ENCODE measurements around the gene BASP1.
"Not testable (repeated sequence)": the region's sequence is repeated elsewhere in the genome, so short reads cannot be mapped to it uniquely, and the experiment has no call there.

The BASP1 gene

DNA sequence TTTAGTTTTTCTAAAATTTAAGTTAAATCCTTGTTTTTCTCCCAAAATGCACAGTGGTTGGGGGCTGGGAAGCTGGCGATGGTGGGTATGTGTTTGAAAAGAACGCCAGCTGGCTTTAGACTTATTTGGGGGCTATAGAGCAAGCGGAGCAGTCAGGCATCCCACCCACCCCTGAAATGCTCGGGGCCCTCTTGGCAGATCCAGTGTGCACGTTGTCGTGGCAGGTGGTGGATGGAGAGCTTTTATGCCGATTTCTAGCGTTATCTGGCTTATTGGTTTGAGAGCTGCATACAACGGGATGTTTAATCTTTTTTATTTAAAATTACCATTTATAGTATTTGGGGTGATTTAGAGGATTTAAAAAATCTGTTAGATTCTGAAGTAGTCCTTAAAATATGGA lies 8.1 kb downstream of the BASP1 start:
- DNase-seq: no peak

DNA sequence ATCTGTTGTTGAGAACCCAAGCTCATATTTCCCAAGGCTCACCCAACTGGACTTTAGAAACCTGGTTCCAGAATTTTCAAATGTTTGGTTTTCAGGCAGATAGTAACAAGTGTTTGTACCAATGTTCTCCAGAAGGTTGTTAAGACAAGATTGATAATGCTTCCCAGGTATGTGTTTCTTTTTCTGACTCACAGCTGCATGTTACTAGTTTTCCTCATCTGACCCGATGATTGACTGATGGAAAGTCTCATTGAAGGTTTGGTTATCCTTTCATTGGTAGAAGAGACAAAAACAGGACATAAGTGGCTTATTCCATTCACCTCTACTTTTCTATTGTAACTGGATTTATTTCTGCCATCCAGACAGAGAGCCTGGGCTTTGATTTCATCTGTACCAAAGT lies 10.4 kb downstream of the BASP1 start:
- DNase-seq: no peak

GRCh38 chr5:17228821-17229291 lies 11.4 kb downstream of the BASP1 start:
- no peak for DNase-seq

DNA sequence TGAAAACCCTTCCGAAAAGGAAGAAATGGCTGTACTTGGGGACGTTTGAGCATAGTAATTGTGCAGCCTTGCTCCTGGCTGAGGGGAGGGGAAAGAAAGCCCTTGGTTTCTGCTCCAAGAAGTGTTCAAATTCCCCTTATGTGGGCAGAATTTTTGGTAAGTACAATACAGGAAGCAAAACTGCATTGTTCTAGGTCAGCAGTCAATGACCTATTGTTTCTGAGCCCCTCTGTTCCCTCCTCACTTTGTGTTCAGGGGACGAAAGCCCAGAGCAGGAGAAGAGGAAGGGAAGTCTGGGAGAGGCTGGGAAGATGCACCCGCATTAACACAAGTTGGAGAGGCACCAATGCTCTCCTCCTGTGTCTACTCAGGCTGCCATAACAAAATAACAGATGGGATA lies 11.9 kb downstream of the BASP1 start:
- no peak for DNase-seq

GRCh38 chr5:17230191-17230590 lies 12.8 kb downstream of the BASP1 start:
- DNase-seq: no peak

DNA sequence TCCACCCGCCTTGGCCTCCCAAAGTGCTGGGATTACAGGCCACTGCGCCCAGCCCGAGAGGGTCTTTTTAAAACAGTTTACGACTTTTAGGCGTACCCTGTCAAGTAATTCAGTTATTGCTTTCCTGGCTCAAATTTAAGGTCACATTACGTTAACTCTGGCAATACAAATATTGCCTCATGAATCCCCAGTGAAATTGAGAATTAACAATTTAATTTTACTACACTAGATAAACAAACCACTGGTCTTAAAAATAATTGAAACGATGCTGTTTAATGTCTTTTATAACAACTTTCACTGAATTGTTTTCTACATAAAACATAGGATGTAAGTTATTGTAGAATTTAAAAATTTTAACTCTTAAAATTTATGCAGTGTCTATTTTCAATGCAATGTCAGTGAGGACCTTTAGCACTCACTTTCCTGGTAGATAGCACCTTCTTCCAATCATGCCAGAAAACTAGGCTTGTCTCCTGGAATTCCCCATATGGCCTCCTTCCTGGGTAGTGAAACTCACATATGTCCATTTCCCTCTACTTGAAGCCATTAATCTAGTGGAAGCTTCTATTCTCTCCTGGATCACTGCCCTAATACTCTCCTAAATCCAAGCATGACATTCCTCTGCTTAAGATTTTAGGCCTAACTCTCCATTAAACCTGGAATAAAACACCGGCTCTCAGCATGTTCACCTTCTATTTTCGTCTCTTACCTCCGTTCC lies 13.5 kb downstream of the BASP1 start:
- no peak for DNase-seq

- no peak for DNase-seq
Measured at GRCh38 chr5:17232405-17232804, 15.0 kb downstream of the BASP1 start.

- no peak for DNase-seq
Measured at GRCh38 chr5:17233488-17233887, 16.1 kb downstream of the BASP1 start.

DNA sequence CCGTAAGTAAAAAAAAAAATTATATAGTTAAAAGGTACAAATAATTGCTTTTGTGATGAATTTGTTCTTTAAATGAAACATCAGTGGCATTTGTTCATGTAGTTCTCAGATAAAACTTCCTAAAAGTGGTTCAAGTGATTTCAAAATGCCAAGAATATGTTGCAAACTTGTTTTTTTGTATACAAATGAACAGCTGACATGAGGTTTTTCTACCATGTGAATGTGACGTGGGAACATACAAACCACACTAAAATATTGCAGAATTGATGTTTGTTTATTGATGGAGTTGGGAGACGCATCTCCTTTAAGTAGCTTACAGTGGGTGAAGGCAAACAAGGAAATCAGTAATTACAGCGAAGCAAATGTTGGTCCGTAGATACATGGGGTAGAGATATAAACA lies 16.9 kb downstream of the BASP1 start:
- no peak for DNase-seq

DNA sequence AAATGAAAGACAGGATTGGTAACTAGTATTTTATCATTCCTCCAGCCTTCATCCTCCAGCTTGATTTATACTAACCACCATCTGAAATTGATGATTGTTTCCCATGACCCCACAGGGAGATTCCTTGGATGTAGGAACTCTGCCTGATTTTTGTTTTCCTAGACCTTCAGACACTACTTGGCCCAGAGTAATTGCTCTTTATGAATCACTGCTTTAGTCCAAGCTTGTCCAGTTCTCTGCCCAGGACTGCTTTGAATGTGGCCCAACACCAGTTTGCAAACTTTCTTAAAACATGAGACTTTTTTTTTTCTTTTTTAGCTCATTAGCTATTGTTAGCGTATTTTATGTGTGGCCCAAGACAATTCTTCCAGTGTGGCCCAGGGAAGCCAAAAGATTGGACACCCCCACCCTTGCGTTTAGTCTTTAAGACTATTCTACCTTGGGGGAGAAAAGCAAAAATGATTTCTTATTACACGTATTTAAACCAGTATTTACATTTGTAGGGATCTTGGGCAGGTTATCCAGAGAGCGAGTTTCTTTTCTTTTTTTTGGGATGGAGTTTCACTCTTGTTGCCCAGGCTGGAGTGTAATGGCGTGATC lies 18.4 kb downstream of the BASP1 start:
- no peak for DNase-seq

DNA sequence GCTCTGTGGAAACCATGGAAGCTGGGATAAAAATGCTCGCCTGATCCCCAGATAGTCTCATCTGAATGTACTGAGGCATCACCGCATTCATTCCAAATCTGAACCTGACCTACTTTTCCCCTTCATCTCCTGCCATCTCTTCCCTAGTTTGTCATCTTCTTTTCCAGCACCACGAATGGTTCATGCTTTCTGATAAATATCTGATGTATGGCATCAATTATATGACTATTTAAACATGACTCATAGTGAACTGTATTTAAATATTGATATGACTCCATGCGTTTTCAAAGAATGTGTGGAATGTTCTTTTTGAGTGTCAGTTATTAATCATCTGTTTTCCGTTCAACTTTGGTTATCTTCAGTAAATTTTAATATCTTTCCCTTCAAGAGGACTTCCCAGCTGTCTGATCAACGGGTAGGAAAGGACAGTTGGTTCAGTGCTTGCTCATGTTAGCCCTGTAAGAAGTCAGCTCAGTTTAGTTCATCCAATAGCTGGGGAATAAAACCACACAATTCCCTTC lies 21.1 kb downstream of the BASP1 start:
- DNase-seq: no peak

- no peak for DNase-seq
Measured at GRCh38 chr5:17239953-17240352, 22.5 kb downstream of the BASP1 start.

DNA sequence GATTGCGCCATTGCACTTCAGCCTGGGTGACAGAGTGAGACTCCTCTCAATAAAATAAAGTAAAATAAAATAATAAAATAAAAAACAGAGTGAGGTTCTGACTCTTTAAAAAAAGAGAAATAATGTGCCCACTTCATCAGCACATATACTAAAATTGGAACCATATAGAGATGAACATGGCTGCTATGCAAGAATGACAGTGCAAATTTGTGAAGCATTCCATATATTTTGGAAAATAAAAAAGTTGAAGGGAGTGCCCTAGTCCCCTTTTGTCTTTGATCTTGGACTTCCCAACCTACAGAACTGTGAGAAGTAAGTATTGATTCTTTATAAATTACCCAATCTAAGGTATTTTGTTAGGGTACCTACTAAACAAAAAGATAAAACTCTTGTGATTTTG lies 23.1 kb downstream of the BASP1 start:
- DNase-seq: no peak

DNA sequence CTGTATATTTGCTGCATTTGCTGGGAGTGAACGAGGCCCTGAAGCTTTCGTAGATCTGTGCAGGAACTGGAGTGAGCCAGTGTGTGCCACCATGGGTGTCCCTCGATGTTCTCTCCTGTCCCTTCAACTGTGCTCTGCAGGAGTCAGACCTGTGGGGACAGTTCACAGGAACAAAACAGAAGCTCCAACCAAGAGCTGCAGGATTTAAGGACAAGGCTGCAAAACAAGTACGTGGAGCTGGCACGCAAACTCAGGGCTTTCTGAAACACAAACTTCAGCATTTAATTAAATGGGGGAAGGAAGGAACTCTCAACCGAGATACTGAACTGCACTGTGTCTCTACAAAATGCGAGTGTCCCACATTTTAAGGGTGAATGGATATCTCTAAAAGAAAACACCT lies 24.2 kb downstream of the BASP1 start:
- DNase-seq: no peak

GRCh38 chr5:17243287-17244063 lies 26.0 kb downstream of the BASP1 start:
- DNase-seq: no peak

GRCh38 chr5:17249029-17249634 lies 31.7 kb downstream of the BASP1 start:
- no peak for DNase-seq

DNA sequence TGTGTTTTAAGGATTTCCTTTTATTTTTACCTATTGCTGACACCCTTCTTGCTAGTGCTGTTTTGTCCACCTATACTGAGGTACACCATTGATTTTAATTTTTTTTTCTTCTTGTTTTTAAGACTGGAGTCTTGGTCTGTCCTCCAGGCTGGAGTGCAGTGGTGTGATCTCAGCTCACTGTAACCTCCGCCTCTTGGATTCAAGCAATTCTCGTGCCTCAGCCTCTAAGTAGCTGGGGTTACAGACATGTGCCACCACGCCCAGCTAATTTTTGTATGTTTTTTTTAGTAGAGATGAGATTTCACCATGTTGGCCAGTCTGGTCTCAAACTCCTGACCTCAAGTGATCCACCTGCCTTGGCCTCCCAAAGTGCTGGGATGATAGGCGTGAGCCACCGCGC lies 32.4 kb downstream of the BASP1 start:
- DNase-seq: not testable (repeated sequence)

DNA sequence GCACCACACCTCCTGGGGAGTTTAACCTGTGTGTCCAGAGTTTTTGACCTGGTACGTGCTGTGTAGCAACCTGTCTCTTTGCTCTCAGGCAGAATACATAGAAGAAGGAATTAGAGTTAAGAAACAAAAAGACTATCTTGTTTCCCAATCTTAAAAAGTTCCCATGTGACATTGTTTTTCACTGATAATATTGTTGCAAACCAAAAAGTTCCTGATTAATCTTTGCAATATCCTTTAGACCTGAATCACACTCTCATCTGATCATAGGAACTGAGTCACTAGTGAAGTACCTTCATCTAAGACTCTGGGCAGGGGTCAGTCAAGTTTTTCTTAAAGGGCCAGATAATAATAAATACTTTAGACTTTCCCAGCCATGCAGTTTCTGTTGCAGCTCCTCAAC lies 35.1 kb downstream of the BASP1 start:
- no peak for DNase-seq

DNA sequence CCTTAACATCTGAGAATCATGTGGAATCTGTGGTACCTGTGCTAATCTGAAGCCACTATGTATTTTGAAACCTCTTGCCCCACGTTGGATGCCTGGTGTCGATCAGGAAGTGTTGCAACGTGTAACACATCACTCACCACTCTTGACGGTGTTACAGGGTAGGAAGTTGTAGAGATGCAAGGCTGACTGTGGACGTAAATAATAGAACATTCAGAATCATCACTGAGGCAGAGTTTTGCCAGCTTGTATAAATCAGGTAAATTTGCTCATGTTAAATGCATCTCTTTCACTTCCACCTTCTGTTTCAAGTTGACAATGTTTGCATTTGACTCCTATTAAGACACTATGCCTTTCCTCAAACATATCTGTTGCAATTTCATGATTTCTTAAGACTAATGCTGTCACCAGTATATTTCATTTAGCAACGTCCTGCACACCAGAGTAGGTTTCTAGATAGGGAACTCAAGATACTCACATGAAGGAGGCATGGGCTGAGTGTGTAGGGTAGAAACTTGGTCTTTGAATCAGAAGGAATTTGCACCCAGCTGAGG lies 38.1 kb downstream of the BASP1 start:
- no peak for DNase-seq

DNA sequence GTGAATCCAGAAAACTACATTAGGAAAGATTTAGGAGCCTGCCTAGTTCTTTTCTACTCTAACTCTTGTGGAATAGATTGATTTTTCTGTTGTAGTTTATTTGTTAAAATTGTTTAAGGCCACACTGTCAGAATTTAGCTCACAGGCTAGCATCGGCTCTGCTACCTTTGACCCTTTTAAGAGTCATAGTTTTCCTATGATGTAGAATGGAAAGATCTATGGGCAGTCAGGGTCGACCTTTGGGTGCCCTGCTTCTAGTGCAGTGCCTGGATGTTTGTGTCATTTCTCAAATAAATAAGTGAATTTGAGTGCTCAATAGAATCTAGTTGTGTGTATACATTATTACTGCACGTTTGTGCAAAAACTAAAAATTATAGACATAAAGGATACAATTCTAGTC lies 38.7 kb downstream of the BASP1 start:
- no peak for DNase-seq

- DNase-seq: no peak
Measured at GRCh38 chr5:17256839-17257238, 39.4 kb downstream of the BASP1 start.

GRCh38 chr5:17257705-17258273 lies 40.4 kb downstream of the BASP1 start:
- DNase-seq: no peak

DNA sequence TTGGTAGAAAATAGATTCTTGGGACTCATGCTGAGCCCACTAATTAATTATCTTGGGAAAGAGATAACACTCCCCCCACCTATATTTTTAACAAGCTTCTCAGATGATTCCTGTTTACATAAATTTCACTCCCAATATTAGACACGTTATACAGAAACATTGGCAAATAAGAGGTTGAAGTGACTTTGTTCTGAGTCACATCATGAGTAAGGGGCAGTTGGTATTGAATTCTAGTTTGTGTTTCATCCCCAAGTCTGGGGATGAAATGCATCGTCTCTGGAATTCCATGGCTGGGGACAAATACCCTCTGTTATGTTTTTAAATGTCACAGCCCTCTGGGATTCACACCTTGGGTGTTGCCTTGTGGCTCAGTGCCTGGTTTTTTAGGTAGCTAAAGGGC lies 41.0 kb downstream of the BASP1 start:
- DNase-seq: no peak

Data from activated CD4-positive, alpha-beta T cell treated with anti-CD3 and anti-CD28 coated beads, Interleukin-2, amount 50 U/mL, for 1 hour (primary cell).